Endothelial cell of umbilical vein (primary cell): Measurements from ENCODE around the gene PRR16.

Experiments used
- EZH2 ChIP-seq: IDR thresholded peaks from 2 replicates; pipeline ENCODE4 v1.6.1; 2012; ENCODE audit warnings: borderline replicate concordance, low read depth, mild to moderate bottlenecking, moderate library complexity, low read length, inconsistent platforms; ENCODE audit not compliant: severe bottlenecking
- POLR2A ChIP-seq: IDR thresholded peaks from 2 replicates; pipeline ENCODE4 v1.6.1; 2012; ENCODE audit warnings: low read depth, mild to moderate bottlenecking, control low read depth, low read length
- TF ChIP-seq, protein P1 (sequence below), 2 donors: IDR thresholded peaks; 1 replicate in 1 of 2; 2 replicates in 1 of 2; pipeline ENCODE4 v1.5.1; 2011; ENCODE audit warnings: low read length in 2 of 2, mild to moderate bottlenecking in 2 of 2, moderate library complexity in 2 of 2, control low read depth in 1 of 2, inconsistent platforms in 1 of 2, low read depth in 1 of 2; ENCODE audit not compliant: insufficient read depth in 1 of 2; ENCODE audit errors: extremely low read depth in 1 of 2

DNA sequence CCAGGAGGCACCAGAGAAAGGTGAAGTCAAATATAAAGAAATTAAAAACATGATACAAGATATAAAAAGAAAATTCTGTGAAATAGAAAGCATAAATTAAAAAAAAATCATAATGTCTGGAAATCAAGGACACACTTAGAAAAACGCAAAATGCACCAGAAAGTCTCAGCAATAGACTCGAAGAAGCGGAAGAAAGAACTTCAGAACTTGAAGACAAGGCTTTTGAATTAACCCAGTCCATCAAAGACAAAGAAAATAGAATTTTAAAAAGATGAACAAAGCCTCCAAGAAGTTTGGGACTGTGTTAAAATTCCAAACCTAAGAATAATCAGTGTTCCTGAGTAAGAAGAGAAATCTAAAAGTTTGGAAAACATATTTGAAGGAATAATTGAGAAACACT is 168.3 kb downstream of the PRR16 start:
- TF ChIP-seq, protein P1, sequence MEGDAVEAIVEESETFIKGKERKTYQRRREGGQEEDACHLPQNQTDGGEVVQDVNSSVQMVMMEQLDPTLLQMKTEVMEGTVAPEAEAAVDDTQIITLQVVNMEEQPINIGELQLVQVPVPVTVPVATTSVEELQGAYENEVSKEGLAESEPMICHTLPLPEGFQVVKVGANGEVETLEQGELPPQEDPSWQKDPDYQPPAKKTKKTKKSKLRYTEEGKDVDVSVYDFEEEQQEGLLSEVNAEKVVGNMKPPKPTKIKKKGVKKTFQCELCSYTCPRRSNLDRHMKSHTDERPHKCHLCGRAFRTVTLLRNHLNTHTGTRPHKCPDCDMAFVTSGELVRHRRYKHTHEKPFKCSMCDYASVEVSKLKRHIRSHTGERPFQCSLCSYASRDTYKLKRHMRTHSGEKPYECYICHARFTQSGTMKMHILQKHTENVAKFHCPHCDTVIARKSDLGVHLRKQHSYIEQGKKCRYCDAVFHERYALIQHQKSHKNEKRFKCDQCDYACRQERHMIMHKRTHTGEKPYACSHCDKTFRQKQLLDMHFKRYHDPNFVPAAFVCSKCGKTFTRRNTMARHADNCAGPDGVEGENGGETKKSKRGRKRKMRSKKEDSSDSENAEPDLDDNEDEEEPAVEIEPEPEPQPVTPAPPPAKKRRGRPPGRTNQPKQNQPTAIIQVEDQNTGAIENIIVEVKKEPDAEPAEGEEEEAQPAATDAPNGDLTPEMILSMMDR (IDR thresholded peaks at IDR 0.05; ENCODE audit: extremely low read depth in 1 of 2, insufficient read depth in 1 of 2, low read depth in 1 of 2, low read length in 2 of 2), result no peak
- TF ChIP-seq POLR2A (no peak), EZH2 (no peak)
